ENCODE results near the gene PRXL2B. TPM values are rescaled to one million over a fixed set of nuclear protein-coding genes. Genes with fewer than 3 reads are reported as not detected.

The PRXL2B gene
- total RNA-seq, 1 experiment from 2014 or later: 21.1 TPM

DNA sequence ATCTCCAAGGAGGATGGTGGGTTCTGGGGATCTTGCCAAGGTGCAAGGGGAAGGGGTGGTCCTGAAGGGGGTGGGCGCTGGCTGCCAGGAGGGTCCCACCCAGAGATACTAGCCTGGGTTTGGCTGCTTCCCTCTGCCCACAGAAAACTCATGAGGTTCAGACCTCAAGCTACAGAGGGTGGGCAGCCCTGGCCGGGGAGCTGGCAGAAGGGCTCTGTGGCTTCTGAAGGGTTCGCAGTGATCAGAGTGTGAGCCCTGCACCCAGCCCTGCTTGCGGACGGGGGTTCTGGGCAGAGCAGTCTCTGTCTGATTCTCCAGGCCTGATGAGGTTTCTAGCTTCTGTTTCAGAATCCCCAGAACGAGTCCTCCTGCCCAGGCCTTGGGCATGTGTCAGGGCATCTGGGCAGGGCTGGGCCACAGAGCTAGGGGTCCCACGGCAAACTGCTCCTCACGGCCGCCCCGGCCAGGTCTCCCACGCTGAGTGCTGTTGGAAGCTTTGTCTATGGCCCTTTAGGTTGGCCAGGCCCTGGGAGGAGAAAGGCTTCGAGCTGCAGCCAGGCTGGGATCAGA, 46.9 kb downstream of the PRXL2B start:
- no peak for DNase-seq (ENCODE audit: low read depth)

DNA sequence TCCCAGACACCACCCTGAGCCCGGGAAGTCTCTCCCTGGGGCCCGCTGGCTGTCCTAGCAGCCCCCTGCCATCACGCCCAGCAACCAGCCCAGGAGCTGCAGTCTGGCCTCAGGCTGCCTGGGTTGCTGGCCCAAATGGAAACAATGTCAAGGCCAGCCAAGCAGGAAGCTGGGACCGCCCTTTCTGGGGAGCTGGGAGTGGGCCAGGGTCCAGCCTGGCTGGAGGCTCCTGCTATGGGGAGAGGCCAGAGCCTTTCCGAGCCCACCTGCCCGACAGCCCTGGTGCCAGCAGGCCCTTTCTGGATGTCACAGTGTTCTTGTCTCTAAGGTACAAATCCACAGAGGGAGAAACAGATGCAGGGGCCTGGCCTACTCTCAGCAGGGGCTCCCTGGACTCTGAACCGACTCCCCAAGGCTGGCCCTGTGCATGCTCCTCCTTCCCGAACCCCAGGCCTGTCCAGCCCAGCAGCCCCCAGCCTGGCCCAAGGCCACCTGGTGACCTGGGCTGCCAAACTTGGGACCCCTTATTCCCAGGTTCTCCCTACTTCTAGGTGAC, 47.4 kb downstream of the PRXL2B start:
- no peak for DNase-seq (ENCODE audit: low read depth)

DNA sequence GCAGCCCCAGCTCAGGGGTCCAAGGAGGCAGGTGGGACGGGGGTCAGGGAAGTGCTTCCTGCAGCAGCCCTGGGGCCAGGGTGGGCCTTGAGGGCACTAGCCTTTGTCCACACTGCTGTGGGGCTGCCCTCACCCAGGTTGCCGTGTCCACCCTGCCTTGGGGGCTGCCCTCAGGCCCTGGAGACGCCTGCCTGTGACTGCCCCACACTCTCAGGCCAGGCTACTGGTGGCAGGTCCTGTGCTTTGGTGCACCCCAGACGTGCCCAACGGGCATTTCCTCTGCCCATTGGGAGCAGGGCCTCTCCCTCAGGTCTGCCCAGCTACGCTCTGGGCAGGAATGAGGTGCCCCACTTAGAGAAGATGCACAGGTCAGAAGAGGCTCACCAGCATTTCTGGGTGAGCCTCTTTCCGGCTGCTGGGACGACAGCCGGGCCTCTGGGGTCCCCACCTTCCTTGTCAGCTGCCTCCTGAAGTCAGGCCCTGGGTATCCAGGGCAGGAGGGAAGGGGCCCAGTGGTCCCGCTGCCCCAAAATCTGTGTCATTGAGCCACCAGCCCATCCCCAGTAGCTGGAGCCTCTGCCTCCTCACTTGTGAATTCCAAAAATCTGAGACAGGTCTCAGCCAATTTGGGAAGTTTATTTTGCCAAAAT, 48.9 kb downstream of the PRXL2B start:
- DNase-seq (ENCODE audit: low read depth): no peak

DNA sequence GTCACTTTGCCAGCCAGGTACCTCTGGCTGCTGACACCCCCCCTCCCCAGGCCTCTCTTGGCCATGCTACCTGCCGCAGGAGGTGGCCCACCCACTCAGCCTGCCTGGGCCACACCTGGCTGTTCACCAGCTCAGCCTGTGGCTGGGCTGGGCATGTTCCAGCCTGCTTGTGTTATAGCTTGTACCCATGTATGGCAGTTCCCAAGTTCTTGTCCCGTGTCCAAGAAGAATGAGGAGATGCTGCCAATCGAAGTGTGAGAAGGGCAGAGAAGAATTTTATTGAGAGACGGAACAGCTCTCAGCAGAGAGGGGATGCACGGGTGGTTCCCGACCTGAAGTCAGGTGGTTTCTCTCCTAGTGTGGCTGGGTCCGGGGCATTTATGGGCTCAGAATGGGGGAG, 50.2 kb downstream of the PRXL2B start:
- DNase-seq (ENCODE audit: low read depth): no peak

DNA sequence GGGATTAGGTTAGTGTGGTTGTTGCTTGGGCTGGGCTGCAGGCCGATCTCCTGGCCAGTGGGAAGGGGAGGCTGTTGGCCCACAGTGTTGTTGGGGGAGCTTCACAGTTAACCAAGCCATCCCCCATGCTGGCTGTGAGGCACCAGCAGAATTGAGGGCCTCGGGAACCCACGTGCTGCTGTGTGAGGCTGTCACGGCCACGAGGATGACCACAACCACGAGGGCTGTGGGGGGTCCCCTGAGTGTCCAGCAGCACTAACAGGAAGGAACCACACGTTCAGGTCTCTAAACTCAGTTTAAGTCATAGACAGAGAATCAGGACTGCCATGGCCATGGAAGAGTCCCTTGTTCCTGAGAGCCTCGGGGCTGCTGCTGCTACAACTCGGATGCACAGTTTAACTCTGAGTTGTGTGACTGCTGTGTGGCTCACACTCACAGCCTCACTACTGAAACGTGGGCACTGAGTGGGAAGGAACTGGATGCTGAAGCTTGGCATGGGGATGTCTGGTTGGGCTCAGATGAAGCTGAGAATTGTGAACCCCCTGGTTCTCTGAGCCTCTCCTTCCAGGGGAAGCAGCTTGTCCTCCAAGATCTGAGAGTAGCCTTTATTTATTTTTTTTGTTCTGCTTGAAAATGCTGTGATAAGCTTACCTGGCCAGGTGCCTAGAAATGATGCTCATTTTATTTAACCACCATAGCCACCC, 51.0 kb downstream of the PRXL2B start:
- DNase-seq (ENCODE audit: low read depth): no peak

DNA sequence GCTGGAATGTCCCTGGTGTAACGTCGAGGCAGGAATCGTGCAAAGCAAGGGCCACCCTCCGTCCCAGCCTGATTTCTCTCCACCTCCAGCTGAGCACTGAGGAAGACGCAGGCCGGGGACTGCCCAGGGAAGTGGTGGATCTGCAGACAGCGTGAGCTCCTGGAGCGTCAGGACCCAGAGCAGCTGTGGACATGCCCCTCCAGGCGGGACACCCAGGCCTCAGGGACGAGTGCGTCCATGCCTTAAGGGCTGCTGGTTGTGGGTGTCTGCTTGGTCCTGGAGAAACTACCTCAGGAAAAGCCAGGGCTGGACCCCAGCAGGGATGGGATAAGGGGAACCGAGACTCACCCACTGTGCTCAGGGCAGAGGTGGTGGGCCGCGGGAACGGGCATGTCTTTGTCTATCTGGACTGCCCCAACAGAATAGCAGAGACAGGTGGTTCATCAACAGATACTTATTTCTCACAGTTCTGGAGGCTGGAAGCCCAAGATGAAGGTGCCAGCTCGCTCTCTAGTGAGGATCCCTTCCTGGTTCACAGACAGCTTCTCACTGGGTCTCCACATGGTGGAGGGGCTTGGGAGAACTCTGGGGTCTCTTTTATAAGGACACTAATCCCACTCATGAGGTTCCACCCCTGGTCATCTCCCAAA, 52.0 kb downstream of the PRXL2B start:
- DNase-seq (ENCODE audit: low read depth): no peak

DNA sequence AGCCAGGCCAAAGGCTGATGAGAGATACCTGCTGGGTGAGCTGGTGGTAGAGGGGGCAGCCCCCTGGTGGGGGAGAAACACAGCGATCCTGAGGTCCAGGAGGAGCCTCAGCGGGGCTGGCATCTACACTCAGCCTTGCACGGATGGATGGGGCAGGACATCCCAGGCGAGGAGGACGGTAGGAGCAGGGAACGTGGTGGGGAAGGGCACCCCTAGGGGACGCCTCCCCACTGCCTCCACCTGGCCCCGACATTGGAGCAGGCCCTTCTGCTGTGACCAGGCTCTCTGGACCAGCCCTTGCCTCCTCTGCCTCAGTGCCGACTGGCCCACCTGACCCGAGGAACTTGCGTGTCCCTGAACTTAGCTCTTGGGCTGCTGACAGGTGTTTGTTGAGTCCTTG, 52.6 kb downstream of the PRXL2B start:
- DNase-seq (ENCODE audit: low read depth): no peak

DNA sequence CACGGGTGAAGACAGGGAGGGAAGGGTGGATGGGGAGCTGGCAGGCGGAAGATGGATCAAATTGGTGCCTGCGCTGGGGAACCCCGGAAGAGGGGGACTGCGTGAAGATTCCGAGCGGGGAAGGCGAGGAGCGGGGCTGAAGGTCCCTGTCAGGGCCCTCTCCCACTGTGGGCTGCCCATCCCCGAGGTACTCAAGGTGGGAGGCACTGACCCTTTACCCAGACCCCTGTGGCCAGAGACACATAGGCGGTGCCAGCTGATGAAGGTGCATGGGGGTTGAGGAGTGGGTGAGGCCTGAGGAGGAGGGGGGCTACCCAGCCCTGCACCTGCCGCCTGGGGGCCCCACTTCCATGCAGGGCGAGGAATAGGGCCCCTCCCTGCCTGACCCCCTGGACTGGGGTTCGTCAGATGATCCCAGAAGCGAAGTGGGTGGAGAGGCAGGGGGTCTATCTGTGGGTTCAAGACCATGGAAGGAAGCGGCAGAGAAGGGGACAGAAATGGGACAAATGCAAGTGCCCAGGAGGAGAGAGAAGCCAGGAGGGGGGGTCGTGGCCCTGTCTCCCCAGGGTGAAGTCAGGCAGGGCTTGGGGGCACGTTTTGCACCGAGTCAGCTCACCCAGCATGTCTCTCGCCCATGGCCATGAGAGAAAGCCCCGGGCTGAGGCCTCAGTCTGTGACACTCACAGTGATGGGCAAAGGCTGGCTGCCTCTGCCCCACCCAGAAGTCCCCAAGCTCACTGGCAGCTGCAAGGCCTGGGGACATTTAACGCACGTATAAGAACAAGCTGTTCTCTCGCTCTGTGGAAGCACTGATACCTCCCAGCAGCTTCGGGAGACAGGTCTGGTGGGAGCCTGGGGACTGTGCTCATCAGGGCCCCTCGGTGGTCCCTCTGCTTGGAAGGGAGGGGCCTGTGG, 53.3 kb downstream of the PRXL2B start:
- no peak for DNase-seq (ENCODE audit: low read depth)

DNA sequence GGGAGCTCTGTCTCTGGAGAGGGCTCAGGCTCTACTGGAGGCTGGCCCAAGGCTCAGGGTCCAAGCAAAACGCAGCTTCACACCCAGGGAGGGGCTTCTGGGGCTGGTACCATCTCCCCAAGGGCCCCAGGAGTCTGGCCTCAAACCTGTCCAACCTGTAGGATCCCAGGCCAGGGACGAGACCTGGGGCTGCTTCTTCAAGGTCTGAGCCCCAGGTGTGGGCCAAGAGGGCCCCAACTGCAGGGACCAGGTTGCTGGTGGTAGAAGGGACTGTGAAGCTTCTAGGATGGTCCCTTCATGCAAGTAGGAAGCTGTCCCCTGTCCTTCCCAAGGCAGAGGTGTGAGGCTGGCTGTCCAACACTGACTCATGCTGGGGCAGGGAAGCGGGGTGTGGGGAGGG, 54.0 kb downstream of the PRXL2B start:
- DNase-seq (ENCODE audit: low read depth): no peak

Other genes with a start within 250 kb of the PRXL2B start
- gene MORN1, start 195.2 kb upstream of the PRXL2B start, total RNA-seq (2014; rRNA removed; shearing (Covaris generic)): 5.6 and 9.4 TPM in 2 replicates
- 149 and 174 TPM in 2 replicates for gene RER1, start 194.9 kb upstream of the PRXL2B start, total RNA-seq (2014; rRNA removed; shearing (Covaris generic))
- gene PEX10, start 174.2 kb upstream of the PRXL2B start, total RNA-seq (2014; rRNA removed; shearing (Covaris generic)): 22.5 and 25.6 TPM in 2 replicates
- gene PLCH2, start 110.5 kb upstream of the PRXL2B start, total RNA-seq (2014; rRNA removed; shearing (Covaris generic)): 0.10 and 1.8 TPM in 2 replicates
- gene PANK4, start 60.2 kb upstream of the PRXL2B start, total RNA-seq (2014; rRNA removed; shearing (Covaris generic)): 22.5 and 27.5 TPM in 2 replicates
- gene HES5, start 56.5 kb upstream of the PRXL2B start, total RNA-seq (2014; rRNA removed; shearing (Covaris generic)): not detected in 2 replicates
- gene TNFRSF14, start 30.4 kb upstream of the PRXL2B start, total RNA-seq (2014; rRNA removed; shearing (Covaris generic)): 6.6 and 16.6 TPM in 2 replicates
- not detected in 2 replicates for gene MMEL1, start 46.2 kb downstream of the PRXL2B start, total RNA-seq (2014; rRNA removed; shearing (Covaris generic))
- gene TTC34, start 214.9 kb downstream of the PRXL2B start, total RNA-seq (2014; rRNA removed; shearing (Covaris generic)): 0.10 and 0.13 TPM in 2 replicates

All from HT1080 (cell line).